Measurements from ENCODE around the gene C1QL4. TPM values are rescaled to one million over a fixed set of nuclear protein-coding genes. Genes with fewer than 3 reads are reported as not detected.

The C1QL4 gene
- total RNA-seq, 4 donors from 2014 or later, result 1.7 TPM; not detected in 3

GRCh38 chr12:49348781-49349180, 11.8 kb upstream of the C1QL4 start:
- no peaks in the 10 kb centered on the region for H3K36me3 ChIP-seq
- no peak overlapping the region for H3K27ac ChIP-seq
- no peak overlapping the region for H3K4me3 ChIP-seq
- no peak for TF ChIP-seq POLR2A (IDR thresholded peaks at IDR 0.05)
- TF ChIP-seq CTCF (IDR thresholded peaks at IDR 0.05), result no peak
- peaks cover 16 to 40% of the 10 kb centered on the region in 2 donors for H3K27me3 ChIP-seq
- peaks cover 7 to 27% of the 10 kb centered on the region in 2 donors for H3K4me1 ChIP-seq
- intact Hi-C loops (cut with DNase I; ENCODE audit: low total_unique reads), result loop anchor here (10.0 kb wide), 1 partner anchor 64 kb away; no protein-coding TSS in a partner anchor
- no peak for DNase-seq
- no peaks in the 10 kb centered on the region for H3K9me3 ChIP-seq

DNA sequence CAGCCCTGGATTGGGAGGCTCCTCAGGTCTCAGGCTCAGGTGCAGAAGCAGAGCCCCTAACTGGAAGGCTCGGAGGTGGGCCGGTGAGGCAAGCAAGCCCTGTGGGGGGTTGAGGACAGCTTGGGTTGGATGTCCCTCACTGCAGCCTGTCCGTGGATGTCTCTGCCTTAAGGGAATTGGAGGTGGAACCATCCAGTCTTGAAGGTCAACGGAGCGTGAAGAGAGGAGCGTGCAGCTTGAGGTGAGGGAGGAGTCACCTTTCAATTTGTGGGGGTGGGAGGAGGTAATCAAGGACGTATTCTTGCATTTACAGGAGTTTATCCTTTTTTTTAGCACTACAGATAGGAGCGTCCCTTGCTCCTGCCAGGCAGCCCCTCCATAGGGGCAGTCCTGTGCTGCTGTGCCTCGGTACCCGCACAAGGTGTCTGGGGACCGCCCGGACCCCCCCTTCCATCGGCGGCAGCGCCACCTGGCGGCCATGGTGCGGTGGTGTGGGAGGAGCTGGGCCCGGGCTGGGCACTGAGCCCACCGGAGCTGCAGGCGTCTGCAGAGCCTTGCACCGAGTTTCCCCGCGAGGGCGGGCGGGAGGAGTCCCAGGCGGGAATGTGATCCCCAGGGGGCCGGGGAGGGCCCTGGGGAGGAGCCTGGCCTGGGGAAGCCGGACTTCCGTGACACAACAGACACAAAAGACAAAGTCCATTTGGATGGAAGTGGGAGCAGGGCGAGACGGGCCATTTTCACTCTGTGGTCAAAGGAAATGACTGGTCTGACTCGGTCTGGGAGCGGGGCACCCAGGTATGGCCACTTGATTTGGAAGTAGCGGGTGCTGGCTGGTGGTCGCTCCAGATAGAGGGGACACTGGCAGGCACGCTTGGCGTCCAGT, 10.6 kb upstream of the C1QL4 start:
- TF ChIP-seq POLR2A (IDR thresholded peaks at IDR 0.05), result no peak
- TF ChIP-seq CTCF (IDR thresholded peaks at IDR 0.05), result peak; percentile 82 to 87 (median 87)
- H3K9me3 ChIP-seq, result no peaks in the 10 kb centered on the region
- DNase-seq, result peak; percentile 50 to 75
- intact Hi-C loops (cut with DNase I; ENCODE audit: low total_unique reads), result loop anchor here (10.0 kb wide), 1 partner anchor 63 kb away; no protein-coding TSS in a partner anchor
- H3K27ac ChIP-seq, result no peak overlapping the region
- peaks cover 7 to 35% of the 10 kb centered on the region in 2 donors for H3K4me1 ChIP-seq
- no peaks in the 10 kb centered on the region for H3K36me3 ChIP-seq
- peak overlapping the region in 1 of 2 donors; percentile 6 for H3K4me3 ChIP-seq
- H3K27me3 ChIP-seq, result peaks cover 16 to 40% of the 10 kb centered on the region in 2 donors

DNA sequence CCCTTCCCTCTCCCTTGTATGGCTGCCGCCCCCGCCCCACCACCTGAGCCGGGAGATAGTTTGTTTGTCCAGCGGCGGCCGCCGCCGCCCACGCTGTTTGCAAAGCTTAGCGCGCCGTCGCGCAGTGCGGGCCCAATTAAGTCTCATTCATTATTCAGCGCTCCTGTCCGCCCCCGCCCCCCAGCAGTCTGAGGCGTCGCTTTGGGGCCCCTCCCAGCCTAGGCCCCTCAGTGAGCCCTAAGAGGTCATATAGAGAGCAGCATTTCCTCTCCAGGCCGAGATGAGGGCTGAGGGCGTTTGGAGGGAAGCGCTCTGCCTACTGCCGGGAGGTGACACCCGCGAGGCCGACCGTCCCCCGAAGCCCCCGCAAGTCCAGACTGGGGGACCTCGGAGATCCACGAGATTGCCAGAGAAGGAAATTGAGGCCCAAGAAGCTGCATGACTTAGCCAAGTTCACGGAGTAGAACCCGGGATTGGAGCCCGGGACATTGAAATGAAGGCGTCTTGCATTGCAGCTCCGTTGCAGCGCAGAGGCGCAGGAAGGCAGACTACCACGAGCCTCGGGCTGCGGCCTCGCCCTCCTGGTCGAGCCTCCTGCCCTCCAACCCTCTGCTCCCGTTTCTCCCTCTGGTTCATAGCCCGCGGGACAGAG, 9.8 kb upstream of the C1QL4 start, which contains the start of gene DNAJC22:
DNAJC22 (plus strand) TSS at position 230 of the 652 bp plus-strand sequence. CDS start 1,985 bp downstream, outside the sequence.
- intact Hi-C loops (cut with DNase I; ENCODE audit: low total_unique reads), result loop anchor here (10.0 kb wide), 1 partner anchor 62 kb away; no protein-coding TSS in a partner anchor
- Histone ChIP-seq H3K36me3 (no peaks in the 10 kb centered on the region), H3K4me3 (peak within 1 kb of the TSS; percentile 6 to 18), H3K4me1 (peaks cover 7 to 36% of the 10 kb centered on the region in 2 donors), H3K27ac (no peak within 1 kb of the TSS), H3K9me3 (no peaks in the 10 kb centered on the region), H3K27me3 (peaks cover 16 to 36% of the 10 kb centered on the region in 2 donors)
- TF ChIP-seq CTCF (IDR thresholded peaks at IDR 0.05) (no peak), POLR2A (IDR thresholded peaks at IDR 0.05) (no peak)
- DNase-seq, result no peak

DNA sequence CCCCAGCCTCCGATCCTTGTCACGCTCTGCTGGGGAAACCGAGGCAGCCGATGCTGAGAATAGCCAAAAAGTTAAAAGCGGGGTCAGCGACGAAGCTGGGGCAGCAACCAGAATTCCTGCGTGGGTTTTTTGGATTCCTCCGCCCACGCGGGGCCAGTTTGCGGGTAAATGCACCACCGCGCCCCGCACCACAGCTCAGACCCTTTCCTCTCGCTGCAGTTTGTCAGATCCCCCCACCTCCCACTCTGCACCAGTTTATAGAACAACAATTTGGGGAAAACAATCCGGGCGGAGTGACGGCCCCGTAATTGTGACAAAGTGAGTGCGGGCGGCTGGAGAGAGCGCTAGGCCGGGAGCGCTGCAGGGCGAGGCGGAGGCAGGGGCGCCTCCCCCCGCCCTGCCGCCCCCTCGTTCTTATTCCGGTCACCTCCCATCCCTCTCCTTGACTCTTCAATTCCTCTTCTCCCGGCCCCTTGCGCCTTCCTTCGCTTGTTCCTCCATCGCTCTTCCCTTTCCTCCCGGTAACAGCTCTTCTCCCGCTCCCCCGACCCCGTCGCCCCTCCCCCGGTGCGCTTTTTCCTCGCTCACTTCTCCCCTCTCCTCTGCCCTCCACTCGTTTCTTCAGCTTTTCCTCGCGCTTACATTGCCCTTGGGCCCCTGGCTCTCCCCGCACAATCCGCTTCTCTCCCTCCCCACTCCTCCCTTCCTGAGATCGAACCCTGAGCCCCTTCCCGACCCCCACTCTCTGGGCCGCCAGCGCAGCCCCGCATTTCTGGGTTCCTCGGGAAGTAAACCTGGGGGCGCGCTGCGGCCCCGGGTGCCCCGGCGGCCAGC, 9.1 kb upstream of the C1QL4 start:
- H3K4me3 ChIP-seq, result peak overlapping the region; percentile 6 to 18
- DNase-seq, result no peak
- no peaks in the 10 kb centered on the region for H3K9me3 ChIP-seq
- intact Hi-C loops (cut with DNase I; ENCODE audit: low total_unique reads), result loop anchor here (10.0 kb wide), 1 partner anchor 61 kb away; no protein-coding TSS in a partner anchor
- no peaks in the 10 kb centered on the region for H3K36me3 ChIP-seq
- H3K4me1 ChIP-seq, result peaks cover 7 to 36% of the 10 kb centered on the region in 2 donors
- H3K27me3 ChIP-seq, result peaks cover 16 to 36% of the 10 kb centered on the region in 2 donors
- TF ChIP-seq POLR2A (IDR thresholded peaks at IDR 0.05) (no peak), CTCF (IDR thresholded peaks at IDR 0.05) (no peak)
- H3K27ac ChIP-seq, result no peak overlapping the region

Data from uterus (tissue), 4 donors.